K562 (cell line): ENCODE data around the gene TIGD7. TPM values are rescaled to one million over a fixed set of nuclear protein-coding genes. Genes with fewer than 3 reads are reported as not detected.

ENCODE experiments used
- CBX8 ChIP-seq: fragments of 200-600 bp; sonication (generic); IDR thresholded peaks from 2 replicates; pipeline ENCODE4 v1.6.1; 2012; ENCODE audit warnings: borderline replicate concordance, mixed run types, low read depth, mild to moderate bottlenecking, moderate library complexity, mixed read lengths, low read length, control low read depth, inconsistent platforms; ENCODE audit not compliant: poor library complexity, severe bottlenecking; ENCODE audit errors: extremely low read depth
- ESRRA ChIP-seq: fragments of 450-650 bp; IDR thresholded peaks from 2 replicates; pipeline ENCODE4 v1.6.1; 2014; ENCODE audit warnings: low read depth, mild to moderate bottlenecking, moderate library complexity, borderline replicate concordance
- FOXK1 ChIP-seq: sonication (generic); formaldehyde crosslinking; IDR thresholded peaks from 2 replicates; pipeline ENCODE4 v1.8.0; 2022; ENCODE audit warnings: missing genetic modification reagents, mild to moderate bottlenecking, borderline replicate concordance
- HNRNPL ChIP-seq: fragments of 200-400 bp; formaldehyde crosslinking; IDR thresholded peaks from 2 replicates; pipeline ENCODE4 v1.6.1; 2017; ENCODE audit warnings: low read depth, mild to moderate bottlenecking, low read length
- KLF10 ChIP-seq: fragments of 250-450 bp; sonication (Bioruptor Pico); IDR thresholded peaks from 2 replicates; pipeline ENCODE4 v1.6.1; 2021; ENCODE audit warnings: matching md5 sums
- LCOR ChIP-seq: sonication (generic); formaldehyde crosslinking; IDR thresholded peaks from 2 replicates; pipeline ENCODE4 v1.8.0; 2022; ENCODE audit warnings: mild to moderate bottlenecking, missing genetic modification reagents
- NRF1 ChIP-seq, 2 experiments: fragments of 450-650 bp; IDR thresholded peaks in 1 of 2; conservative IDR thresholded peaks in 1 of 2; 2 replicates each; pipeline ENCODE4 v1.6.1; 2014; ENCODE audit warnings: mild to moderate bottlenecking in 2 of 2
- PHTF2 ChIP-seq: fragments of 250-450 bp; sonication (Bioruptor Pico); IDR thresholded peaks from 2 replicates; pipeline ENCODE4 v1.5.0; 2021; ENCODE audit warnings: mild to moderate bottlenecking
- POLR2B ChIP-seq: fragments of 450-650 bp; IDR thresholded peaks from 2 replicates; pipeline ENCODE4 v1.6.1; 2018; ENCODE audit warnings: low read depth; ENCODE audit not compliant: partially characterized antibody
- PTBP1 ChIP-seq: fragments of 200-400 bp; formaldehyde crosslinking; IDR thresholded peaks from 2 replicates; pipeline ENCODE4 v1.6.1; 2017; ENCODE audit warnings: low read depth, low read length
- ZKSCAN8 ChIP-seq: fragments of 200-800 bp; sonication (Bioruptor generic); IDR thresholded peaks from 2 replicates; pipeline ENCODE4 v1.6.1; 2016; ENCODE audit warnings: missing genetic modification characterization, missing compliant biosample characterization
- ZNF174 ChIP-seq: fragments of 250-450 bp; sonication (Bioruptor Pico); IDR thresholded peaks from 2 replicates; pipeline ENCODE4 v1.4.0; 2020; ENCODE audit warnings: mild to moderate bottlenecking
- ZNF197 ChIP-seq: fragments of 200-800 bp; sonication (Bioruptor generic); IDR thresholded peaks from 2 replicates; pipeline ENCODE4 v1.6.1; 2016; ENCODE audit warnings: low read depth, missing genetic modification characterization, missing compliant biosample characterization
- ZNF644 ChIP-seq: fragments of 200-800 bp; sonication (Bioruptor generic); IDR thresholded peaks from 2 replicates; pipeline ENCODE4 v1.6.1; 2016; ENCODE audit warnings: low read depth, missing genetic modification characterization, missing compliant biosample characterization
- ZNF696 ChIP-seq: fragments of 250-450 bp; sonication (Bioruptor Pico); conservative IDR thresholded peaks from 2 replicates; pipeline ENCODE4 v1.4.0; 2020; ENCODE audit warnings: mild to moderate bottlenecking, moderate library complexity
- ZNF75A ChIP-seq: fragments of 450-650 bp; formaldehyde crosslinking; IDR thresholded peaks from 2 replicates; pipeline ENCODE4 v1.4.0; 2020; ENCODE audit warnings: mild to moderate bottlenecking
- polyA plus RNA-seq, 8 experiments: library from polyadenylated mRNA; depleted of rRNA in 4 of 8; stranded (reverse) in 5 of 8; unstranded in 3 of 8; fragments of >200 nt; fragmentation: Nextera tagmentation in 2 of 8; fragmentation: Illumina TruSeq in 1 of 8; extraction: Ambion mirVana in 2 of 8; extraction: Trizol in 1 of 8; gene quantifications; 2 replicates each; pipeline versions ENCODE4 v1.2.1 to v1.2.3, GENCODE V29; 2011 to 2014; ENCODE audit warnings: inconsistent platforms in 1 of 8, missing spikeins in 1 of 8
- total RNA-seq, 7 experiments: library from RNA; depleted of rRNA in 6 of 7; stranded (reverse); fragments of >200 nt in 6 of 7; fragmentation: Illumina TruSeq in 2 of 7; extraction: Trizol in 2 of 7; gene quantifications; 2 replicates each; pipeline versions ENCODE4 v1.2.1 to v1.2.3, GENCODE V29; 2011 to 2021; ENCODE audit warnings: low replicate concordance in 1 of 7
- TF ChIP-seq, protein P1 (sequence below), 2 experiments: fragments of 200-800 bp in 1 of 2; sonication (Bioruptor generic) in 1 of 2; sonication (generic) in 1 of 2; formaldehyde crosslinking in 1 of 2; IDR thresholded peaks in 1 of 2; conservative IDR thresholded peaks in 1 of 2; 2 replicates each; pipeline versions ENCODE4 v1.5.0 to v1.6.1; 2016 to 2020; ENCODE audit warnings: missing compliant biosample characterization in 1 of 2, missing genetic modification characterization in 1 of 2, missing genetic modification reagents in 1 of 2
- TF ChIP-seq, protein P2 (sequence below): sonication (generic); formaldehyde crosslinking; IDR thresholded peaks from 2 replicates; pipeline ENCODE4 v1.4.0; 2020; ENCODE audit warnings: mild to moderate bottlenecking, missing genetic modification reagents
- TF ChIP-seq, protein P3 (sequence below): fragments of 450-650 bp; formaldehyde crosslinking; IDR thresholded peaks from 2 replicates; pipeline ENCODE4 v1.4.0; 2022; ENCODE audit warnings: mild to moderate bottlenecking, moderate library complexity
- TF ChIP-seq, protein P4 (sequence below): fragments of 250-450 bp; sonication (Bioruptor Pico); IDR thresholded peaks from 2 replicates; pipeline ENCODE4 v1.4.0; 2020; ENCODE audit warnings: borderline replicate concordance

TIGD7 gene
- total and polyA plus RNA-seq, 9 of the 15 experiments (the other 6 are each of a cell fraction or from before 2014, with no cell fraction given): 0.84 to 10.7 (median 6.7) TPM

DNA sequence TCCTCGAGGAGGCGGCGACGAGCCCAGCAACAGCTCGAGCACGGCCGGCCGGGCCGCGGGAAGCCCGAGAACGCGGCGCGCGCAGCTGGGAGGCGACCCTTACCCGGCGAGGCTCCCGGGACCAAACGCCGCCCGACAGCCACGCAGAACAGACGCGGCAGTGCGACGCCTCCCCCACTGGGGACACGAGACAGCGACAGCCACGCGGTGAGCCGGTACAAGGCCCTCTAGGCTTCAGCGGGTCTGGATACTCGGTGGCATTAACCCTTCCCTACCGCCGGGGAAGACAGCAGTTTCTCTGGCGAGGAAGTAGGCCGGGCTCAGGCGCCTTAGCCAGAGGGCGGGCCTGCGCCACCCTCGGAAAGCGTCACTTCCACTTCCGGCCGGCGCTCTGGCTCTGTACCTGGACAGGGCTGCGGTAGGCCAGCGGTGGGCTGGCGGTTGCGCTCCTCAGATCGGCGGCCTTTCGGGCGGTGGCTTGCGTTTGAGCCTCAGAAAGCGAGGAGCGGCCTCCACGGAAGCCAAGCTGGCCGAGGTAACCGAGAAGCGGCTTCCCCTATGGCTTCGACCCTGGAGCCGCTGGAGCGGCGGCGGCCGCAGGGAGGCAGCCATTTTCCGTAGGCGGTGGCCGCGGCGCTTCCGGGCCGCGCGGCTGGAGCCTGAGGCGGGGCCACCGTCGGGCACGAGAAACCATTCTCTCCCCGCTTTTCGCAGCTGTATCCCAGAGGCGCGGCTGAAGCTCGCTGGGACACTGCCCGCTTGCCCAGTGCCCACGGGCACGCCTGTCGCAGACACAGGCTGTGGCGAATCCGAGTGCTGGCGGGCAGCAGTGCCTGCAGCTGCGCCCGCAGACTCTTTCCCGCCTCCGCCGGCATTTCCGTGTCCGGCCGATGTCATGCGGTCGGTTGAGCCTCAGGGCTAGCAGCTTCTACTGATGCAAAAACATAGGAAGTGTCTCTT is at the start of gene TIGD7, which contains the start of gene ZNF75A (continued):
- TF ChIP-seq, protein P1, sequence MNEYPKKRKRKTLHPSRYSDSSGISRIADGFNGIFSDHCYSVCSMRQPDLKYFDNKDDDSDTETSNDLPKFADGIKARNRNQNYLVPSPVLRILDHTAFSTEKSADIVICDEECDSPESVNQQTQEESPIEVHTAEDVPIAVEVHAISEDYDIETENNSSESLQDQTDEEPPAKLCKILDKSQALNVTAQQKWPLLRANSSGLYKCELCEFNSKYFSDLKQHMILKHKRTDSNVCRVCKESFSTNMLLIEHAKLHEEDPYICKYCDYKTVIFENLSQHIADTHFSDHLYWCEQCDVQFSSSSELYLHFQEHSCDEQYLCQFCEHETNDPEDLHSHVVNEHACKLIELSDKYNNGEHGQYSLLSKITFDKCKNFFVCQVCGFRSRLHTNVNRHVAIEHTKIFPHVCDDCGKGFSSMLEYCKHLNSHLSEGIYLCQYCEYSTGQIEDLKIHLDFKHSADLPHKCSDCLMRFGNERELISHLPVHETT (CRISPR knock-in tag; conservative IDR thresholded peaks at IDR 0.05 in 1 of 2, IDR thresholded peaks at IDR 0.05 in 1 of 2): peak in 1 of 2 experiments; percentile 42; a peak in 1 of 4 replicates
- TF ChIP-seq, protein P2, sequence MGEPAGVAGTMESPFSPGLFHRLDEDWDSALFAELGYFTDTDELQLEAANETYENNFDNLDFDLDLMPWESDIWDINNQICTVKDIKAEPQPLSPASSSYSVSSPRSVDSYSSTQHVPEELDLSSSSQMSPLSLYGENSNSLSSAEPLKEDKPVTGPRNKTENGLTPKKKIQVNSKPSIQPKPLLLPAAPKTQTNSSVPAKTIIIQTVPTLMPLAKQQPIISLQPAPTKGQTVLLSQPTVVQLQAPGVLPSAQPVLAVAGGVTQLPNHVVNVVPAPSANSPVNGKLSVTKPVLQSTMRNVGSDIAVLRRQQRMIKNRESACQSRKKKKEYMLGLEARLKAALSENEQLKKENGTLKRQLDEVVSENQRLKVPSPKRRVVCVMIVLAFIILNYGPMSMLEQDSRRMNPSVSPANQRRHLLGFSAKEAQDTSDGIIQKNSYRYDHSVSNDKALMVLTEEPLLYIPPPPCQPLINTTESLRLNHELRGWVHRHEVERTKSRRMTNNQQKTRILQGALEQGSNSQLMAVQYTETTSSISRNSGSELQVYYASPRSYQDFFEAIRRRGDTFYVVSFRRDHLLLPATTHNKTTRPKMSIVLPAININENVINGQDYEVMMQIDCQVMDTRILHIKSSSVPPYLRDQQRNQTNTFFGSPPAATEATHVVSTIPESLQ (CRISPR knock-in tag): peak; percentile 97
- TF ChIP-seq, protein P3, sequence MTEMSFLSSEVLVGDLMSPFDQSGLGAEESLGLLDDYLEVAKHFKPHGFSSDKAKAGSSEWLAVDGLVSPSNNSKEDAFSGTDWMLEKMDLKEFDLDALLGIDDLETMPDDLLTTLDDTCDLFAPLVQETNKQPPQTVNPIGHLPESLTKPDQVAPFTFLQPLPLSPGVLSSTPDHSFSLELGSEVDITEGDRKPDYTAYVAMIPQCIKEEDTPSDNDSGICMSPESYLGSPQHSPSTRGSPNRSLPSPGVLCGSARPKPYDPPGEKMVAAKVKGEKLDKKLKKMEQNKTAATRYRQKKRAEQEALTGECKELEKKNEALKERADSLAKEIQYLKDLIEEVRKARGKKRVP (CRISPR knock-in tag): no peak
- peak; percentile 94 for TF ChIP-seq LCOR (CRISPR knock-in tag)
- TF ChIP-seq ESRRA: peak; percentile 9; the same call in 1 of the 2 replicates
- peak; percentile 70 to 78 for TF ChIP-seq NRF1 (conservative IDR thresholded peaks at IDR 0.05 in 1 of 2, IDR thresholded peaks at IDR 0.05 in 1 of 2)
- TF ChIP-seq CBX8: no peak
- TF ChIP-seq, protein P4, sequence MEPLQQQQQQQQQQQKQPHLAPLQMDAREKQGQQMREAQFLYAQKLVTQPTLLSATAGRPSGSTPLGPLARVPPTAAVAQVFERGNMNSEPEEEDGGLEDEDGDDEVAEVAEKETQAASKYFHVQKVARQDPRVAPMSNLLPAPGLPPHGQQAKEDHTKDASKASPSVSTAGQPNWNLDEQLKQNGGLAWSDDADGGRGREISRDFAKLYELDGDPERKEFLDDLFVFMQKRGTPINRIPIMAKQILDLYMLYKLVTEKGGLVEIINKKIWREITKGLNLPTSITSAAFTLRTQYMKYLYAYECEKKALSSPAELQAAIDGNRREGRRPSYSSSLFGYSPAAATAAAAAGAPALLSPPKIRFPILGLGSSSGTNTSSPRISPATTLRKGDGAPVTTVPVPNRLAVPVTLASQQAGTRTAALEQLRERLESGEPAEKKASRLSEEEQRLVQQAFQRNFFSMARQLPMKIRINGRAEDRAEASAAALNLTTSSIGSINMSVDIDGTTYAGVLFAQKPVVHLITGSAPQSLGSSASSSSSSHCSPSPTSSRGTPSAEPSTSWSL (CRISPR knock-in tag): no peak
- no peak for TF ChIP-seq KLF10
- no peak; the same call in 1 of the 2 replicates for TF ChIP-seq HNRNPL
- peak; percentile 80 for TF ChIP-seq POLR2B
- TF ChIP-seq ZKSCAN8 (CRISPR knock-in tag): no peak
- TF ChIP-seq ZNF75A (CRISPR knock-in tag): 0 out of 2 replicates have a peak, but pooled peaks have one; percentile 14
- TF ChIP-seq ZNF197 (CRISPR knock-in tag): no peak
- TF ChIP-seq ZNF174 (CRISPR knock-in tag): no peak
- TF ChIP-seq PTBP1: 0 out of 2 replicates have a peak, but pooled peaks have one; percentile 20
- no peak for TF ChIP-seq ZNF696 (CRISPR knock-in tag)
- no peak for TF ChIP-seq PHTF2 (CRISPR knock-in tag)
- TF ChIP-seq ZNF644 (tag): peak; percentile 83; the same call in 1 of the 2 replicates
- TF ChIP-seq FOXK1 (CRISPR knock-in tag): 0 out of 2 replicates have a peak, but pooled peaks have one; percentile 46
